OCI-LY7 (cell line): ENCODE measurements around the gene POU4F3.

Experiments
- EZH2phosphoT487 ChIP-seq: fragments of 200-600 bp; sonication (generic); IDR thresholded peaks from 2 replicates; pipeline ENCODE4 v1.6.1; 2018; ENCODE audit warnings: low read depth, borderline replicate concordance, mild to moderate bottlenecking, mixed run types, antibody characterized with exemption, low read length, moderate library complexity, mixed read lengths
- TF ChIP-seq, protein P1 (sequence below): fragments of 200-600 bp; sonication (generic); conservative IDR thresholded peaks from 2 replicates; pipeline ENCODE4 v1.5.1; 2014; ENCODE audit warnings: mild to moderate bottlenecking, antibody characterized with exemption, low read length, moderate library complexity, mixed read lengths

DNA sequence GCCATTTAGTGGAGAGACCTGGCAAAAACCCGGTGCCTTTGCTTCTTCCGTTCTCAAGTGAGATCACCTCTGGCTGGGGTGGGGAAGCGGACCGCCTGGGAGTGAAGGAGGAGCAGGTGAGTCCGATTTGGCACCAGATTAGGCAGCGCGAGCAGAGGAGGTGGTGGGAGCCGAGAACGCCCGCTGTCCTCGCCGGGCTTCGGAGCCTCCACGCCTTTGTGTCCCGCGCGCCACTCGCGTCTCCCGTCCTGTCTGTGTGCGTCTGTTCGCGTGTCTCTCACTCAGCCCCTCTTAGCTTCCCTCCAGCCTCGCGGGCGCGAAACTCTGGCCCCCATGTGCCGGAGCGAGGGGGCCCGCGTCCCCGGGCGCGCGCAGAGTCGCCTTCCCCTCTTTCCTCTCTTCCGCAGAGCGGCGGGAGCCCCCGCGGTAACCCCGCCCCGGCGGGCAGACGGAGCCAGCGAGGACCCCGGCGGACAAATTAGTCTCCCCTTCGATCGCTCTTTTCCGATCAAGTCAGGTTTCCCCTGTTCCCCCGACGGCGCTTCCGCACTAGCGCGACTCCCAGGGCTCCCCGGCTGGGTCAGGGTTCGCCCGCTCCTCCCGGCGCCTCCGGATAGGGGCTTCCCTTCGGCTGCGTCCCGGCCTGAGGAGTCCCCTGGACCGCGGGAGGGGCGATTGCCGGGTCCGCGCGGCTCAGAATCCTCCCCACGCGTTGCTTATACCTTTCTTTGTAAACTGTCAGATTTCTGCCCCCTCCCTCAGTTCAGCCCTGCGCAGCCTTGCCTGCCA lies 7.1 kb downstream of the POU4F3 start:
- TF ChIP-seq, protein P1, sequence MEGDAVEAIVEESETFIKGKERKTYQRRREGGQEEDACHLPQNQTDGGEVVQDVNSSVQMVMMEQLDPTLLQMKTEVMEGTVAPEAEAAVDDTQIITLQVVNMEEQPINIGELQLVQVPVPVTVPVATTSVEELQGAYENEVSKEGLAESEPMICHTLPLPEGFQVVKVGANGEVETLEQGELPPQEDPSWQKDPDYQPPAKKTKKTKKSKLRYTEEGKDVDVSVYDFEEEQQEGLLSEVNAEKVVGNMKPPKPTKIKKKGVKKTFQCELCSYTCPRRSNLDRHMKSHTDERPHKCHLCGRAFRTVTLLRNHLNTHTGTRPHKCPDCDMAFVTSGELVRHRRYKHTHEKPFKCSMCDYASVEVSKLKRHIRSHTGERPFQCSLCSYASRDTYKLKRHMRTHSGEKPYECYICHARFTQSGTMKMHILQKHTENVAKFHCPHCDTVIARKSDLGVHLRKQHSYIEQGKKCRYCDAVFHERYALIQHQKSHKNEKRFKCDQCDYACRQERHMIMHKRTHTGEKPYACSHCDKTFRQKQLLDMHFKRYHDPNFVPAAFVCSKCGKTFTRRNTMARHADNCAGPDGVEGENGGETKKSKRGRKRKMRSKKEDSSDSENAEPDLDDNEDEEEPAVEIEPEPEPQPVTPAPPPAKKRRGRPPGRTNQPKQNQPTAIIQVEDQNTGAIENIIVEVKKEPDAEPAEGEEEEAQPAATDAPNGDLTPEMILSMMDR = no peak
- no peak for TF ChIP-seq EZH2phosphoT487
